ENCODE measurements around the gene AKR7A3. TPM values are rescaled to one million over a fixed set of nuclear protein-coding genes. Genes with fewer than 3 reads are reported as not detected.
A peak's percentile ranks its signal among the peaks of the same experiment; 100 is the strongest.
"Not testable (repeated sequence)": the region's sequence is repeated elsewhere in the genome, so short reads cannot be mapped to it uniquely, and the experiment has no call there.

Gene AKR7A3
- total RNA-seq, 1 experiment from 2014 or later: not detected

DNA sequence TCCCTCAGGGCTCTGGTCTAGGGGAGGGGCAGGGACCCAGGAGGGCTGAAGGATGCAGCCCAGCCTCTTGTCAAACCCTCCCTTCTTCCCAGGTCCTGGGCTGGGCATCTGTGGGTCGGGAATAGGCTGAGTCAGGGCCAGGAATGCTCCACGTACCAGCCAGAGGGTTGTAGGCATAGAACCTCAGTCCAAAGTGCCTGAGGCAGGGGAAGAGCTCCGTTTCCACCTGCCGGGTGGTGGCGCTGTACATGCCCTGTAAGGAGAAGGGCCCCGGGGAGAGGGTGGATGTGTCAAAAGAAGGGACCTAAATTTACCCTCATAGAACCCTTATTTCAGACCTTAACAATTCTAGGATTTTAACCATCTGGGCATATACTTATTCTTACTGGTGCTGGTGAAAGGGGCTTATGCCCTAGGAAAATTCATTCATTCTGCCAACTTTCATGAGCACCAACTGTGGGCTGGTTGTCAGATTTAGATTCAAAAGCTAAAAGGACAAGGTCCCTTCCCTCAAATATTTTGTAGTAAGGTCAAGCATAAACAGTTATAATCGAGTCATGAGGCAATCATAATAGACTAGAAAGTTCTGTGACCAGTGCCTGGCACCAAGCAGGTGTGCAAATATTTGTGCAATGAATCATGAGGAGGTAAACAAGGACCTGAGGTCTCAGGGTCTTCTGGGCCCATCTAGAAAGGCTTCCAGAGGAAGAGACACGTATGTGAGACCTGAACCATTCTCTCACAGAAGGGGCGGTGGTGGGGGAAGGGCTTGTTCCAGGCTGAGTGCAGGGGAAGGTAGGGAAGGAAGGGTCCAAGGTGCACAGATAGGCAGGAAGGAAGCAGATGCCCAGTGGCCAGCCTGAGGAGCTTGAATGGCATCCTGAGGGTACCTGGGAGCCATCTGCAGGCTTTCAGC, 18.9 kb downstream of the AKR7A3 start:
- DNase-seq (ENCODE audit: low read depth); in situ Hi-C loops (cut with HindIII; ENCODE audit: low pct_unique_long_range_greater_than_20kb, low sequenced_read_pairs): not testable (repeated sequence)

GRCh38 chr1:19268445-19268844, 20.1 kb downstream of the AKR7A3 start:
- in situ Hi-C loops (cut with HindIII; ENCODE audit: low pct_unique_long_range_greater_than_20kb, low sequenced_read_pairs): no loop called here

GRCh38 chr1:19262744-19263143, 25.8 kb downstream of the AKR7A3 start:
- in situ Hi-C loops (cut with HindIII; ENCODE audit: low pct_unique_long_range_greater_than_20kb, low sequenced_read_pairs): no loop called here

More at GRCh38 chr1:19268445-19268844, 20.1 kb downstream of the AKR7A3 start:
- DNase-seq (ENCODE audit: low read depth): no peak

DNA sequence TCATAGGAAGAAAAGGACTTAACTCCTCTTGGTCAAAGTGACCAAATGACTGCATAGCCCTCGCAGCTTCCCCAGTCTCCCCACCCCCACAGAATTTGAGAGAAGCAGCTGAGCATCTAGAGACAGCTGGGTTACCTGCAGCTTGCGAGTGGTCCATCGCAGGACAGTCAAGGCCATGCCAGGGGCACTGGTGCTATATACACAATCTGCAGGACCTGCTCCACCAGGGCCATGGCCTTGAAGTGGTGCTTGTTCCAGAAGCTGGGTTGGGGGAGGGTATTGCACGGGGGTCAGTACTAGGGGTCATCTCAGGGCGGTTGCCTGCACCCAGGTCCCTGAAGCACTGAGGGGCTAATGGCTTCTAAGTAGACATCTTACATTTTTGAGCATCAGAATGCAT, 26.5 kb downstream of the AKR7A3 start:
- in situ Hi-C loops (cut with HindIII; ENCODE audit: low pct_unique_long_range_greater_than_20kb, low sequenced_read_pairs): no loop called here

More at GRCh38 chr1:19262744-19263143, 25.8 kb downstream of the AKR7A3 start:
- no peak for DNase-seq (ENCODE audit: low read depth)

DNA sequence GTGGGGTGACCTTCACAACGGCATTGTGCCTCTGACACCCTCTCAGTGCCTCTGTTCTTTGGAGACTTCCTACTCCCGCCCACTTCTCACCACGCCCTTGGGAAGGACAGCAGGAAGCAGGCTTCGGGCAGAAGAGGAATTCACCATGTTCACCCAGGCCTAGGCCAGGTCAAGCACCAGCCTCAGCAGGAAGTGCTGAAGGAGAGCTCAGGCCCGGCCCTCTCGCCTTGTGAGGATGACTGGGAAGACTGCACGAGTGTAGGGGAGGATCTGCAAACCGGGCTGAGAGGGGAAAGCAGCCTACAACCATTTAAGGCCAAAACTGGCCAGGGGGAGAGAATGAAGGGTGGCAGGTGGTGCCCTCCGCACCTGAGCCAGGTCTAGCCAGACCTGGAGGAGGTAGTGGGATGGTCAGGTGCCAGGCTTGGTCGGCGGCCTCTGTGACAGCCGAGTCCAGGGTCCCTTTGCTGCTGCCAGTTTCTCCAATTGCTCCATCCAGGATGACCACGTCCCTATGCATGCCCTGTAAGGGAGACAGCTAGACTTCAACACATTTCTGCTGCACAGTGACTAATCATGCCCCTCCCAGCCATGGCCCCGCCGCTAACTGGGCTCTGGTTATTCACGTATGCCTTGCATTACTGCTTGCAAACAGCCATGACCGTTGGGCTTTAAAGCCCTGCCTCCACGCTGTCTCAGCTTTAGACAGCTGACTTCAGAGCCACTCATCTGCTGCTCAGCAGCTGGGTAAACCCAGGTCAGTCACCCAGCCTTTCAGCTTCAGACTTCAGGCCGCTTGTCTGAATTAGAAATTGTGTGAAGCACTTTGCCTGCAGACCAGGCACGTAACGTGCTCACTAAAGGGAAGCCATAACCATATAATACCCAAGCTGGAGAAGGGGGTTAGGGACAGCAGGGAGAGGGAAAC, 28.1 kb downstream of the AKR7A3 start:
- peak; percentile 83 for DNase-seq (ENCODE audit: low read depth)
- in situ Hi-C loops (cut with HindIII; ENCODE audit: low pct_unique_long_range_greater_than_20kb, low sequenced_read_pairs): no loop called here

More for the DNA sequence above, 26.5 kb downstream of the AKR7A3 start:
- no peak for DNase-seq (ENCODE audit: low read depth)

- in situ Hi-C loops (cut with HindIII; ENCODE audit: low pct_unique_long_range_greater_than_20kb, low sequenced_read_pairs): no loop called here
- DNase-seq (ENCODE audit: low read depth): no peak
Measured at GRCh38 chr1:19258353-19258752, 30.2 kb downstream of the AKR7A3 start.

GRCh38 chr1:19257178-19257914, 31.2 kb downstream of the AKR7A3 start:
- DNase-seq (ENCODE audit: low read depth): peak; percentile 39
- in situ Hi-C loops (cut with HindIII; ENCODE audit: low pct_unique_long_range_greater_than_20kb, low sequenced_read_pairs): no loop called here

DNA sequence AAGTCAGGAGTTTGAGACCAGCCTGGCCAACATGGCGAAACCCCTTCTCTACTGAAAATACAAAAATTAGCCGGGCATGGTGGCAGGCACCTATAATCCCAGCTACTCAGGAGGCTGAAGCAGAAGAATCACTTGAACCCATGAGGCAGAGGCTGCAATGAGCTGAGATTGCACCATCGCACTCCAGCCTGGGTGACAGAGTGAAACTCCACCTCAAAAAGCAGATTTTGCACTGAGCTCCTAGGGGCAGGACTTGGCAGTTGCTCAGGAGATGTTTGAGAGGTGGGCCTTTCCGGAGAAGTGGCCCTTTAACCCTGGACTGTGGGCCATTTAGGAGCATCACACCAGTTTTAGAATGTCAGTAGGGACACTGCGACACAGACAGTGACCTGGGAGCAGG, 32.3 kb downstream of the AKR7A3 start:
- in situ Hi-C loops (cut with HindIII; ENCODE audit: low pct_unique_long_range_greater_than_20kb, low sequenced_read_pairs); DNase-seq (ENCODE audit: low read depth): not testable (repeated sequence)

GRCh38 chr1:19255288-19255687, 33.3 kb downstream of the AKR7A3 start:
- in situ Hi-C loops (cut with HindIII; ENCODE audit: low pct_unique_long_range_greater_than_20kb, low sequenced_read_pairs): no loop called here
- DNase-seq (ENCODE audit: low read depth): no peak

- no peak for DNase-seq (ENCODE audit: low read depth)
- in situ Hi-C loops (cut with HindIII; ENCODE audit: low pct_unique_long_range_greater_than_20kb, low sequenced_read_pairs): no loop called here
Measured at GRCh38 chr1:19254416-19254815, 34.2 kb downstream of the AKR7A3 start.

DNA sequence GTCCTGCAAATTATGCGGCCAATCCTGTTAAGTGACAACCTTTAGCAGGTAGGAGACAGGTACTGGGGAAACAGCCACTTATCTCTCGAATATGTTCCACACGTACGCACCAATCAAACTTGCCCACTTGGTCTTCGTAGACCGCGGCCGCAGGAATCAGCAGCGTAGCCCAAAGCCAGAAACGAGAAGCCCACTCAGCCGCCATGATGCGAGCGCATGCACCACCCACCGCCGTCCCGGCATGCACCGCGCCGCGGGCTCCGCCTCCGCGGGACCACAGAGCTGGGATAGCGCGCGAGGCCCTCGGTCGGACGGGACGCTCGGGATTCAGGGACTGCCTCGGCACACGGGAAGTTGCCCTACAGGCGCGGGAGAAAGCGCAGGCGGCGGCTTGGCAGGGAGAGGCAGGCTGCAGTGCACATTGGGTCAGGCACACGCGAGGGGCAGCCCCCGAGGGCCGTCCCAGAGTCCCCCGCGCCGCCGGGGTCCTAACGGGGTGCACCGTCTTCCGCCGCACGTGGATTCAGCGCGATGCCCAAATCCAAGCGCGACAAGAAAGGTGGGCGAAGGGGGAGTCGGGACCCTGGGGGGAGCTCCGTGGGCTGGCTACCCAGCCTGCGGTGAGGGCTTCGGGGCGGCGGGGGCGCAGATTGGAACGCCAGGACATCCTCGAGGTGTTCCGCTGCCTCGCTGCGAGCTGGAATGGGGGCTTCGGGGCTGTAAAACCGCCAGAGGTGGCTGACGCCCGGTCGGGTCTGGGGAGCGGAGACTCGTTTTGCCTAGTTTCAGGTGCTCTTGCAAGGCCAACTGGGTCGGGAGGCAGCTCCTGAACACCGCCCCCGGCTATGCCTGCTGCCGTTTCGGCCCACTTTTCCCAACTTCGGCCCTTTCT, 37.0 kb downstream of the AKR7A3 start, which contains the start of the genes EMC1 and MRTO4:
Gene EMC1 (minus strand): TSS at position 220 of the 892 bp plus-strand sequence. CDS start 15 bp downstream, at position 205.
Gene MRTO4 (plus strand): TSS at position 501 of the 892 bp plus-strand sequence. CDS start 31 bp downstream, at position 532.
- in situ Hi-C loops (cut with HindIII; ENCODE audit: low pct_unique_long_range_greater_than_20kb, low sequenced_read_pairs): no loop called here
- peak; percentile 84 for DNase-seq (ENCODE audit: low read depth)

GRCh38 chr1:19250629-19251304, 37.8 kb downstream of the AKR7A3 start:
- in situ Hi-C loops (cut with HindIII; ENCODE audit: low pct_unique_long_range_greater_than_20kb, low sequenced_read_pairs): no loop called here
- no peak for DNase-seq (ENCODE audit: low read depth)

DNA sequence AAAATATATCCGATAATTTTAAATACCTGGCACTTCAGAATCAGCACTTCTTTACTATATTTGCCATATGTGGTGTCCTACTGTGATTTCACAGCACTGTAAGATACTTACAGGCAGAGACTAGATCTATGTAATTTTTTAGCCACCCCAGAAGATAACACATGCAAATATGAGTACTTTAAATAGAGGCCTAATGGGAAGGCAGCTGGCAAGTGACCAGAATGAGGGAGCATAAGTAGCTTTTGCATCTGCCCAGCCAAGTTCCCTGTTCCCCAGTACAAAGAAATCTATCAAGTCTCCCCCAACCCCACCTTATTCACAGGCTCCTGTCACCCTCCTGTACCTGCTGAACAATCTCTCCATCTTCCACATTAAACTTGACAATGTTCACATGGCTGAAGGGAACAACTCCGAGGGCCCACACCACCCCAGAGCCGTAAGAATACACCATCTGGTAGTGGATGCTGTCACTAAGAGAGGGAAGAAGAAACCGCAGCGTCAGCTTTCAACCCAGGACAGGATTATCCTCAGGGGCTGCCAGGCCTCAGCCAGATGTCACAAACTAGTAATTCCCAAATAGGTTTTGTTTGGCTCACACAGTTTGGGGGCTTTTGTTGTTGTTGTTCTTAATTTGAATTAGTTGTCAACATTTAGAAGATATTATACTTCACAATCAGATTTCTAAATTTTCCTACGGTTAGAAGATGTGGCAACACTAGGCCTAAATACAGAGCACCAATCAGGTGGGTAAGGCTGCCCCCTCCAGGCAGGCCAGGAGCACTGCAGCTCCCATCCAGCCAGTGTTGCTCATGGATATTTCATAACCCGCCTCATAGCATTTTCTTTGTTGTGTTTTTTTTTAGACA, 47.7 kb downstream of the AKR7A3 start:
- in situ Hi-C loops (cut with HindIII; ENCODE audit: low pct_unique_long_range_greater_than_20kb, low sequenced_read_pairs): no loop called here
- peak; percentile 54 for DNase-seq (ENCODE audit: low read depth)

DNA sequence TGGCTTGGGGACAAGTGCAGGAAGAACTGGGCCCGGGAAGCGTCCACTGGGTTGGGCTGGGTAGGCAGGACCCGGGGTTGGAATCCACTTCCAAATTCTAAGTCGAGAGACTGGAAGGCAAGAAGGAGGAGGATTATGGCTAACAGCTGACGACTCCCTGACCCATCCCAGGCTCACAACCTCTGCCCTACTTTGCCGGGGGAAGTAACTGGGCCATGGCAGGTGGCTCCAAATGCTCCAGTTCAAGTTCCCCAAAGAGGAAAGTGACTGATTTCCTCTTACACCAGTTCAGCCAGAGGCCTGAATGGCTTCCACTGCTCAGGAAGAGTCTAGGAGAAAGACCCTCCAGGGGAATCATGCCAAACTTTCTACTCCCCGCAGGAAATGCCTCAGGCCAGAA, 48.7 kb downstream of the AKR7A3 start:
- in situ Hi-C loops (cut with HindIII; ENCODE audit: low pct_unique_long_range_greater_than_20kb, low sequenced_read_pairs): no loop called here
- no peak for DNase-seq (ENCODE audit: low read depth)

GRCh38 chr1:19234224-19234623, 54.3 kb downstream of the AKR7A3 start:
- in situ Hi-C loops (cut with HindIII; ENCODE audit: low pct_unique_long_range_greater_than_20kb, low sequenced_read_pairs): no loop called here
- DNase-seq (ENCODE audit: low read depth): no peak

All from Caki2 (cell line).